Muscle layer of colon (tissue), 2 donors: ENCODE measurements around the gene ZNF771.
"Not testable (repeated sequence)": the region's sequence is repeated elsewhere in the genome, so short reads cannot be mapped to it uniquely, and the experiment has no call there.

Experiments used
- H3K27ac ChIP-seq: one replicate; pipeline ENCODE4 v1.7.0; 2013; ENCODE audit warnings: low read depth, mild to moderate bottlenecking, low read length, moderate library complexity
- H3K27me3 ChIP-seq, 2 donors: one replicate each; pipeline ENCODE4 v1.7.0; 2013; ENCODE audit warnings: low read length in 2 of 2, mild to moderate bottlenecking in 2 of 2; ENCODE audit not compliant: insufficient read depth in 2 of 2, control insufficient read depth in 1 of 2
- H3K36me3 ChIP-seq: one replicate; pipeline ENCODE4 v1.7.0; 2013; ENCODE audit warnings: mild to moderate bottlenecking, low read length; ENCODE audit not compliant: insufficient read depth
- H3K4me1 ChIP-seq: one replicate; pipeline ENCODE4 v1.7.0; 2013; ENCODE audit warnings: mild to moderate bottlenecking, low read length; ENCODE audit not compliant: insufficient read depth
- H3K4me3 ChIP-seq, 2 donors: one replicate each; pipeline ENCODE4 v1.7.0; 2013; ENCODE audit warnings: low read length in 2 of 2, low read depth in 1 of 2, mild to moderate bottlenecking in 1 of 2, moderate library complexity in 1 of 2
- H3K9ac ChIP-seq: one replicate; pipeline ENCODE4 v1.7.0; 2013; ENCODE audit warnings: low read length
- H3K9me3 ChIP-seq: one replicate; pipeline ENCODE4 v1.7.0; 2013; ENCODE audit warnings: mild to moderate bottlenecking, low read length
- donor health status: abdominal sarcoma.
- donor health status: Adenocarcinoma of cecum.

The ZNF771 gene

DNA sequence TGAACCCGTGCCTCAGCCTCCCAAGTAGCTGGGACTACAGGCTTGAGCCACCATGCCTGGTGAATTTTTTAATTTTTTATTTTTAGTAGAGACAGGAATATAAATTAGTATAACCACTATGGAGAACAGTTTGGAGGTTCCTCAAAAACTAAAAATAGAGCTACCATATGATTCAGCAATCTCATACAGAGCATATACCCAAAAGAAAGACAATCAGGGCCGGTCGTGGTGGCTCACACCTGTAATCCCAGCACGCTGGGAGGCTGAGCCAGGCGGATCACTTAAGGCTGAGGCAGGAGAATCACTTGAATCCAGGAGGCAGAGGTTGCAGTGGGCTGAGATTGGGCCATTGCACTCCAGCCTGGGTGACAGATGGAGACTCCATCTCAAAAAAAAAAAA is 54.0 kb downstream of the ZNF771 start:
- not testable (repeated sequence) for H3K27ac ChIP-seq, H3K4me3 ChIP-seq, H3K9ac ChIP-seq, H3K36me3 ChIP-seq, H3K9me3 ChIP-seq, H3K4me1 ChIP-seq, H3K27me3 ChIP-seq

DNA sequence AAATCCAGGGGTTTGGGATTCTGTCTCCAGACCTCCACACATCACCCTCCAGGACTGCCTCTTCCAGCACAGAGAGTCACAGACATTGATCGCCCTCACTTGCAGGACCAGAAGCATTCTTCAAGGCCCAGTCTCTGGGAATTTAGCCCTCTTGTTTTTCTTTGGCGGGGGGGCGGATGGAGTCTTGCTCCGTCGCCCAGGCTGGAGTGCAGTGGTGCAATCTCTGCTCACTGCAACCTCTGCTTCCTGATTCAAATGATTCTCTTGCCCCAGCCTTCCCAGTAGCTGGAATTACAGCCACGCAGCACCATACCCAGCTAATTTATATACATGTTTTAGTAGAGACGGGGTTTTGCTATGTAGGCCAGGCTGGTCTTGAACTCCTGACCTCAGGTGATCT is 56.7 kb downstream of the ZNF771 start:
- Histone ChIP-seq H3K9me3 (no peaks in the 10 kb centered on the region), H3K27ac (no peak overlapping the region), H3K9ac (no peak overlapping the region), H3K4me1 (no peaks in the 10 kb centered on the region), H3K27me3 (no peaks in the 10 kb centered on the region), H3K4me3 (no peak overlapping the region), H3K36me3 (no peaks in the 10 kb centered on the region)
